Adrenal gland (tissue), 5 donors: ENCODE data around the gene AAR2.

ENCODE experiments used
- CTCF ChIP-seq, 6 experiments: fragments of 450-650 bp in 4 of 6; fragments of 200-600 bp in 2 of 6; sonication (generic) in 1 of 6; IDR thresholded peaks; 1 replicate in 5 of 6; 2 replicates in 1 of 6; pipeline versions ENCODE4 v1.5.1 to v1.8.0; 2016 to 2021; ENCODE audit warnings: antibody characterized with exemption in 6 of 6, mild to moderate bottlenecking in 2 of 6, moderate library complexity in 1 of 6
- POLR2A ChIP-seq, 2 donors: fragments of 450-650 bp; IDR thresholded peaks; one replicate each; pipeline ENCODE4 v1.6.1; 2017; ENCODE audit warnings: antibody characterized with exemption in 2 of 2, mild to moderate bottlenecking in 2 of 2, moderate library complexity in 1 of 2
- donor health status: DM: no; HTN: no; CAD: no.

GRCh38 chr20:36218380-36219064, 17.8 kb upstream of the AAR2 start:
- TF ChIP-seq CTCF (IDR thresholded peaks at IDR 0.05) (no peak), POLR2A (IDR thresholded peaks at IDR 0.05) (no peak)
